NOMO-1 treated with DMSO at 0.1 percent for 48 hours (cell line): Measurements from ENCODE around the gene EXOSC6.
"Not testable (repeated sequence)": the region's sequence is repeated elsewhere in the genome, so short reads cannot be mapped to it uniquely, and the experiment has no call there.

Source experiments
- DNase-seq: peaks from one replicate; lab custom pipeline; 2025; ENCODE audit not compliant: unreplicated experiment; lab: John Stamatoyannopoulos, UW

EXOSC6 gene

GRCh38 chr16:70254965-70255286 lies 3.2 kb upstream of the EXOSC6 start:
- DNase-seq = no peak

GRCh38 chr16:70254180-70254964 lies 2.6 kb upstream of the EXOSC6 start:
- no peak for DNase-seq

GRCh38 chr16:70253291-70254106 lies 1.8 kb upstream of the EXOSC6 start:
- DNase-seq = no peak

GRCh38 chr16:70252355-70252988 lies 732 bp upstream of the EXOSC6 start:
- no peak for DNase-seq

- DNase-seq = no peak
Measured at GRCh38 chr16:70250748-70251628, 752 bp downstream of the EXOSC6 start.

- not testable (repeated sequence) for DNase-seq
Measured at GRCh38 chr16:70249697-70250096, 2.0 kb downstream of the EXOSC6 start.

- DNase-seq = peak; percentile 60
Measured at GRCh38 chr16:70238773-70239172, 13.0 kb downstream of the EXOSC6 start.

- not testable (repeated sequence) for DNase-seq
Measured at GRCh38 chr16:70231831-70232230, 19.9 kb downstream of the EXOSC6 start.

- DNase-seq = not testable (repeated sequence)
Measured at GRCh38 chr16:70226024-70226423, 25.7 kb downstream of the EXOSC6 start.

- not testable (repeated sequence) for DNase-seq
Measured at GRCh38 chr16:70225430-70225829, 26.3 kb downstream of the EXOSC6 start.

- not testable (repeated sequence) for DNase-seq
Measured at GRCh38 chr16:70224645-70225044, 27.1 kb downstream of the EXOSC6 start.

GRCh38 chr16:70223971-70224513 lies 27.7 kb downstream of the EXOSC6 start:
- DNase-seq = not testable (repeated sequence)

- DNase-seq = not testable (repeated sequence)
Measured at GRCh38 chr16:70223216-70223615, 28.5 kb downstream of the EXOSC6 start.

GRCh38 chr16:70222574-70222973 lies 29.2 kb downstream of the EXOSC6 start:
- not testable (repeated sequence) for DNase-seq

GRCh38 chr16:70218586-70218985 lies 33.2 kb downstream of the EXOSC6 start:
- DNase-seq = not testable (repeated sequence)

- DNase-seq = not testable (repeated sequence)
Measured at GRCh38 chr16:70206382-70206781, 45.4 kb downstream of the EXOSC6 start.

- not testable (repeated sequence) for DNase-seq
Measured at GRCh38 chr16:70204668-70205405, 46.9 kb downstream of the EXOSC6 start.

- not testable (repeated sequence) for DNase-seq
Measured at GRCh38 chr16:70204010-70204409, 47.7 kb downstream of the EXOSC6 start.

- DNase-seq = not testable (repeated sequence)
Measured at GRCh38 chr16:70203508-70203907, 48.2 kb downstream of the EXOSC6 start.

GRCh38 chr16:70200063-70200462 lies 51.7 kb downstream of the EXOSC6 start:
- DNase-seq = not testable (repeated sequence)
